ENCODE measurements around the gene HMOX1.
"Not testable (repeated sequence)": the region's sequence is repeated elsewhere in the genome, so short reads cannot be mapped to it uniquely, and the experiment has no call there.

The HMOX1 gene

DNA sequence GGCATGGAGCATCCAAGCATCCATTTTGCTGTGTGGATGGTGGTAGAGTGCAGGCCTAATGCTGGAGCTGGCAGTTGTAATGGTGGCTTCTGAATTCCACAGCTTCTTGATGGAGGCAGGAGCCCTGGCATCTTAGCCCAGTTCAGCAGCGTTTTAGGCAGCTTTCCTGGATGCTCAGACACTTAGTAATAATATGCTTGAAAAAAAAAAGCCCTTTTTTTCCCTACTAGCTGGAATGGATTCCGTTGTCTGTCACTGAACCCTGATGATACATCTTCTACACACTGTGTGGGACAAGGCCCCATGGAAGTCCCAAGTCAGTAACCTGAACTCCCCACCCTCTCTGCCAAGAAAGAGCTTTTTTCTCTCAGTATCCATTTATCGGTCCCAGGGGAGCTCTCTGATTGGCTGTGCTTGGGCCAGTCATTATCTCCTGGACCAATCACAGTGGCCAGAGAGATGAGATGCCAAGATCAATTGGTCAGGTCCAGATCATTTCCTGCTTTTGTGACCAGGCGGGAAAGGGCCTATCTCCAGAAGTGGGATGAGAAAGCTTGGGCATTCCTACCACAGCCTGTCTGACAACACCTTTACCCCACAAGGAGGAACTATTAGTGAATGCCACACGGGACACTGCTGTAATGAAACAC lies 53.3 kb downstream of the HMOX1 start:
- DNase-seq: no peak

DNA sequence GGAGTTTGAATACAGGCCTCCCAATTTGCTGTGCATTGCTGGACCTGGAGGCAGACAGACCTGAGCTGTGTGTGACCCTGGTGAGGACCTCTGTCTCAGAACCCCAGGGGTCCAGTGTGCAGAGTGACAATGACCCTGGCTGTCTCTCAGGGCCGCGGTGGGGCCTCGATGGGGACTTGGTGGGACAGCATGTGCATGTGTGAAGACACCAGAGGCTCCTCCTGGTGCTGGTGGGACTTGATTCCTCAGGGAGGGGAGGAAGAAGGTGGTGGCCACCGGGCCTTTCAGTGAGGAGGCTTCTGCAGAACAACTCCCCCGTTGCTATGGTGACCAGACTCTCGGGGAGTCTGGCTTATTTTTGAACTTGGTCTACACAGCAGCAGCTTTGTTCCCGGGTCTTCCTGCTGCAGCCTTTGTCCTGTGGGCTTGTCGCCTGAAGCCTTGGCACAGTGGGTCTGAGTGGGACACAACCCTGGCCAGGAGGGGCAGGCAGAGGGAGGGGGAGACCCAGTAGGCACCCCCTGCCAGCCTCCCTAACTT lies 54.4 kb downstream of the HMOX1 start:
- DNase-seq: no peak

- no peak for DNase-seq
These were observed 55.5 kb downstream of the HMOX1 start for GRCh38 chr22:35436421-35436820.

- no peak for DNase-seq
These were observed 56.2 kb downstream of the HMOX1 start for GRCh38 chr22:35437049-35437448.

GRCh38 chr22:35438673-35439364 lies 57.9 kb downstream of the HMOX1 start:
- DNase-seq: not testable (repeated sequence)

DNA sequence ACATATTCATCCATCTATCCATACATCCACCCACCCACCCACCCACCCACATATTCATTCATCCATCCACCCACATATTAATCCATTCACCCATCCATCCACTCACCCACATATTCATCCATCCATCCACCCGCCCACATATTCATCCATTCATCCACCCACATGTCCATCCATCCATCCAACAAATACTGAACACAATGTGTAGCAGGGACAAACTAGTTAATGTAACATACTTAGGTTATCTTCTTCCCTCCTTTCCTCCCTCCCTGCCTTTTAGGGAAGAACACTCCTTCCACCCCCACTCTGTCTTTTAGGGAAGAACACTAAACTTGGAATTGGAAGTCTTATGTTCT lies 58.4 kb downstream of the HMOX1 start:
- DNase-seq: no peak

- DNase-seq: no peak
These were observed 59.2 kb downstream of the HMOX1 start for GRCh38 chr22:35440129-35440528.

DNA sequence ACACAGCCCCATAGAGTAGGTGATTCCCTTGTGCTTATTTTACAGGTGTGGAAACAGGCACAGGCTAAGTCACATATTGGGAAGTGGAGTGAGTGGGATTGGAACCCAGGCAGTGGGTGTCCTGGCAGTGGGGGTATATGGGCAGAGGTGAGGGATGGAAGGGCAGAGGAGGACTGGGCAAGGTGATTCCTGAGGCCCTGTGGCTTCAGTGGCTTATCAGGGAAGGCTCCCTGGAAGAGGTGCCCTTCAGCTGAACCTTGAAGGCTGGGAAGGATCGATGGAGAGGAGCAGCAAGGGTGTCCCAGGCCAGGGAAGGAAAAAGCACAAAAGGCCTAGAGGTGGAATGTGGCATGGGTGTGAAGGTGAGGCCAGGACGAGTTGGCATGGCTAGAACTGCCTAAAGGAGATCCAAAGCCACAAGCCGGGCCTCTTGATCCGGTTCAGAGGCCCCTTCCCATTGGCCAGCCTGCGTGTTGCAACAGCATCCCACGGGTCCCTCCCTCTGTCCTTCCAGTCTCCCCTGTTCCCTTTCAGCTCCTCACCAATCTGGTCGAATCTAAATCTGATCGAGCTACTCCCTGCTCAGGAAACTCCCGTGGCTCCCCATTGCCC lies 60.7 kb downstream of the HMOX1 start:
- DNase-seq: no peak

- no peak for DNase-seq
These were observed 61.6 kb downstream of the HMOX1 start for GRCh38 chr22:35442471-35442870.

DNA sequence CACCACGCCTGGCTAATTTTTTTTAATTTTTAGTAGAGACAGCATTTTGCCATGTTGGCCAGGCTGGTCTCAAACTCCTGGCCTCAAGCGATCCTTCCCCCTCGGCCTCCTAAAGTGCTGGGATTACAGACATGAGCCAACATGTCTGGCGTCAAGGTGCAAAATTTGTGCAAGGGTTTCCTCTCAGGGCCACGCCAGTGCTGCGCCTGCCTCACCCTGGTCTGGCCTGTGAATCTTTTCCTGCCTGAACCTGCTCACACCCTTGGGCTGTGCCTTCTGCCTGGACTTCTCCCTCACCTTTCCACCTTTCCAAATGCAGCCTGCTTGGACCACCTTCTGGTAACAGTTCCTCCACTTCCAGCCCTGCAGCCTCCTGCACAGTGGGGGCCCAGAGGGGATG lies 62.4 kb downstream of the HMOX1 start:
- DNase-seq: no peak

All from right kidney (tissue), 1 donor.